Hepatocyte (in vitro differentiated cells): ENCODE data around the gene ETV7. TPM values are rescaled to one million over a fixed set of nuclear protein-coding genes. Genes with fewer than 3 reads are reported as not detected.
A peak's percentile ranks its signal among the peaks of the same experiment; 100 is the strongest.

Experiments
- DNase-seq: peaks from one replicate; pipeline ENCODE4 v3.0.0-alpha.2; 2016; ENCODE audit warnings: low spot score
- H2AFZ ChIP-seq: fragments of 200-600 bp; sonication (generic); 2 replicates; pipeline ENCODE4 v1.6.0; 2016; ENCODE audit warnings: antibody characterized with exemption, mild to moderate bottlenecking
- H3K27ac ChIP-seq: fragments of 200-600 bp; sonication (generic); 2 replicates; pipeline ENCODE4 v1.5.1; 2016; ENCODE audit warnings: mild to moderate bottlenecking
- H3K27me3 ChIP-seq: fragments of 200-600 bp; sonication (generic); 2 replicates; pipeline ENCODE4 v1.6.1; 2016
- H3K36me3 ChIP-seq: fragments of 200-600 bp; sonication (generic); replicated peaks from 2 replicates; pipeline ENCODE4 v1.5.1; 2016; ENCODE audit warnings: low read depth; ENCODE audit not compliant: insufficient read depth
- H3K4me1 ChIP-seq: fragments of 200-600 bp; sonication (generic); 2 replicates; pipeline ENCODE4 v1.5.1; 2016; ENCODE audit warnings: mild to moderate bottlenecking, moderate library complexity; ENCODE audit not compliant: insufficient read depth
- H3K4me2 ChIP-seq: fragments of 200-600 bp; sonication (generic); 2 replicates; pipeline ENCODE4 v1.6.0; 2016
- H3K4me3 ChIP-seq: fragments of 200-600 bp; sonication (generic); 2 replicates; pipeline ENCODE4 v1.5.1; 2016; ENCODE audit warnings: mild to moderate bottlenecking
- H3K79me2 ChIP-seq: fragments of 200-600 bp; sonication (generic); 2 replicates; pipeline ENCODE4 v1.6.0; 2017; ENCODE audit warnings: mild to moderate bottlenecking
- H3K9me2 ChIP-seq: fragments of 200-600 bp; sonication (generic); replicated peaks from 2 replicates; pipeline ENCODE4 v1.6.0; 2017; ENCODE audit warnings: mild to moderate bottlenecking; ENCODE audit not compliant: insufficient read depth
- H3K9me3 ChIP-seq: fragments of 200-600 bp; sonication (generic); 2 replicates; pipeline ENCODE4 v1.5.1; 2016; ENCODE audit warnings: low read depth, mild to moderate bottlenecking
- H4K20me1 ChIP-seq: fragments of 200-600 bp; sonication (generic); 2 replicates; pipeline ENCODE4 v1.6.0; 2016; ENCODE audit warnings: mild to moderate bottlenecking; ENCODE audit not compliant: insufficient read depth, poor library complexity, severe bottlenecking
- CTCF ChIP-seq: fragments of 200-600 bp; sonication (generic); IDR thresholded peaks from 2 replicates; pipeline ENCODE4 v1.5.1; 2016; ENCODE audit warnings: antibody characterized with exemption, mild to moderate bottlenecking; ENCODE audit not compliant: poor library complexity
- EZH2 ChIP-seq: fragments of 200-600 bp; sonication (generic); IDR thresholded peaks from 2 replicates; pipeline ENCODE4 v1.6.1; 2016; ENCODE audit warnings: antibody characterized with exemption, mild to moderate bottlenecking, borderline replicate concordance
- EZH2phosphoT487 ChIP-seq: fragments of 200-600 bp; sonication (generic); IDR thresholded peaks from one replicate; pipeline ENCODE4 v1.6.1; 2018; ENCODE audit warnings: antibody characterized with exemption, mild to moderate bottlenecking, low read depth, moderate library complexity; ENCODE audit not compliant: unreplicated experiment, severe bottlenecking
- WGBS: methylation state at CpG from one replicate; pipeline ENCODE4 v1.1.6; 2016; ENCODE audit warnings: low lambda C conversion rate; ENCODE audit errors: missing lambda C conversion rate; 5-methylcytosine and 5-hydroxymethylcytosine counted together
- polyA plus RNA-seq: library from polyadenylated mRNA; unstranded; fragments of >200 nt; fragmentation: Nextera tagmentation; extraction: Ambion mirVana; gene quantifications from 2 replicates; pipeline ENCODE4 v1.2.1, GENCODE V29; 2016
- total RNA-seq: library from RNA; depleted of rRNA; stranded (reverse); fragments of >200 nt; gene quantifications from 2 replicates; pipeline ENCODE4 v1.2.3, GENCODE V29; 2014

ETV7 gene
- total and polyA plus RNA-seq, 2 experiments from 2014 or later: 1.2 TPM

GRCh38 chr6:36327226-36327918 lies 60.1 kb downstream of the ETV7 start:
- 55% methylated on average over 6 of the region's 6 CpGs for WGBS
- Histone ChIP-seq H3K79me2 (no peaks in the 10 kb centered on the region), H3K4me3 (no peak overlapping the region), H3K4me1 (no peaks in the 10 kb centered on the region), H3K4me2 (no peak overlapping the region), H3K9me3 (no peaks in the 10 kb centered on the region), H4K20me1 (no peaks in the 10 kb centered on the region), H3K36me3 (no peaks in the 10 kb centered on the region), H2AFZ (no peak overlapping the region), H3K27ac (no peak overlapping the region), H3K9me2 (no peaks in the 10 kb centered on the region), H3K27me3 (no peaks in the 10 kb centered on the region)
- no peak for DNase-seq
- TF ChIP-seq EZH2 (no peak), CTCF (no peak), EZH2phosphoT487 (no peak)

GRCh38 chr6:36326356-36326995 lies 61.0 kb downstream of the ETV7 start:
- TF ChIP-seq EZH2 (no peak), CTCF (no peak), EZH2phosphoT487 (no peak)
- Histone ChIP-seq H3K9me2 (no peaks in the 10 kb centered on the region), H3K4me3 (no peak overlapping the region), H4K20me1 (no peaks in the 10 kb centered on the region), H3K27me3 (no peaks in the 10 kb centered on the region), H2AFZ (no peak overlapping the region), H3K4me1 (no peaks in the 10 kb centered on the region), H3K4me2 (no peak overlapping the region), H3K79me2 (no peaks in the 10 kb centered on the region), H3K9me3 (no peaks in the 10 kb centered on the region), H3K36me3 (no peaks in the 10 kb centered on the region), H3K27ac (no peak overlapping the region)
- 52% methylated on average over 7 of the region's 7 CpGs for WGBS
- DNase-seq: peak; percentile 45

GRCh38 chr6:36324715-36325114 lies 62.8 kb downstream of the ETV7 start:
- peaks cover 11% of the 10 kb centered on the region for H3K4me1 ChIP-seq
- no peaks in the 10 kb centered on the region for H4K20me1 ChIP-seq
- H3K4me2 ChIP-seq: no peak overlapping the region
- H3K27me3 ChIP-seq: no peaks in the 10 kb centered on the region
- no peaks in the 10 kb centered on the region for H3K9me3 ChIP-seq
- H3K9me2 ChIP-seq: no peaks in the 10 kb centered on the region
- no peaks in the 10 kb centered on the region for H3K79me2 ChIP-seq
- DNase-seq: no peak
- no peak overlapping the region for H3K4me3 ChIP-seq
- H2AFZ ChIP-seq: no peak overlapping the region
- no peaks in the 10 kb centered on the region for H3K36me3 ChIP-seq
- TF ChIP-seq EZH2 (no peak), CTCF (no peak), EZH2phosphoT487 (no peak)
- 99% methylated on average over 4 of the region's 4 CpGs for WGBS
- H3K27ac ChIP-seq: no peak overlapping the region
